ENCODE results near the gene RAB25.

Gene RAB25

GRCh38 chr1:156117414-156118176 lies 56.6 kb downstream of the RAB25 start:
- no peak for DNase-seq (ENCODE audit: low read depth in 2 of 2)

GRCh38 chr1:156118177-156118868 lies 57.4 kb downstream of the RAB25 start:
- no peak for DNase-seq (ENCODE audit: low read depth in 2 of 2)

GRCh38 chr1:156119503-156120209 lies 58.7 kb downstream of the RAB25 start:
- no peak for DNase-seq (ENCODE audit: low read depth in 2 of 2)

All from stimulated activated CD8-positive, alpha-beta memory T cell treated with anti-CD3 and anti-CD28 coated beads, Interleukin-7, amount 100 ng/mL, for 1 hour (primary cell).